ENCODE data around the gene LCORL. TPM values are rescaled to one million over a fixed set of nuclear protein-coding genes. Genes with fewer than 3 reads are reported as not detected.

Gene LCORL
- total RNA-seq, 1 experiment from 2014 or later: 13.7 TPM

DNA sequence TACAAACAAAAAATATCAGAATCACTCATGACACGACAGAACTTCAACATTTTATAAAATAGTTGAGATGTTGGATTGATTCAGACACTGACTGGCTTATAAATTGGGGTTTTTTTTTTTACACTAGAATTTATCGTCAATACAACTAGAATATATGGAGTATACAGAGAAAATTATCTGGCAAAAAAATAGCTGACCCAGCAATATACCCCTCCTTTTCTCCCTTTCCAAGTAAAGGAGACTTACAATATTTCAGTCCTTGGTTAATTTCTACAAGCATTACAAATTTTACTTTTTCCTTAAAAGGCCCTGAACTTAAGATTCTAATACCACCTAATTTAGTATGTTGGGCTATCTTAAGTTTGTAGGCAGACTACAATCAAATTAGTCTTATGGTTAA lies 76.3 kb downstream of the LCORL start:
- in situ Hi-C loops (cut with HindIII; ENCODE audit: low sequenced_read_pairs): no loop called here

DNA sequence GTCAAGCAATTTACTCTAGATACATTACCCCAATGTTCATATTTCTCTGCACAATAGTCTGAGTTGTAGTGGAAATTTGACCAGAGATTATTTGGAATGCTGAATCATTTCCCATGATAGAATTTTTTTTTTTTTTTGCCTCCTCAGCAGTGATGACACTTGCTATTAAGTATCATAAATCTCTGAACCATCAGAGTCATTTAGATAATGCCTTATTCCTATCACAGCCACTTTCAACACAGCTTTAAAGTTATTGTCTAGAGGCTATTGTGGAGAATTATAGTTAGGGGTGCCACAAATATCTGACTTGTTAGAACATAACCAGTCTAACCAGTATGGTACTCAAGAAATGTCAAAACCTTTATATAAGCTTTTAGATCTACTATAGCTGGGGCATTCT lies 79.8 kb downstream of the LCORL start:
- no peak for DNase-seq (ENCODE audit: low spot score)
- in situ Hi-C loops (cut with HindIII; ENCODE audit: low sequenced_read_pairs): no loop called here

More for the DNA sequence above, 76.3 kb downstream of the LCORL start:
- no peak for DNase-seq (ENCODE audit: low spot score)

DNA sequence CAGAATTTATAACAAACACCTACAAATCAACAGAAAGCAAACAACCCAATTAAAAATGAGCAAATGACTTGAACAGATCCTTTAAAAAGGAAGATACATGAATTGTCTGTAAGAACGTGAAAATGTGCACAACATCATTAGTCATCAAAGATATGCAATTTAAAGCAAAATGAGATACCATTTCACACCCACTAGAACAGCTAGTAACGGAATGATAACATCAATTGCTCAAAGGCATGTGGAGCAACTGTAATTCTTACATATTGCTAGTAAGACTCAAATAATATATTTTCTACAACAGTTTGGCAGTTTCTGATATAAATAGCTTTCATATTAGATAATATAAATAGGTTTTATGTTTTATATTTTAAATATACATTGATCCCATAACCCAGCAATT lies 82.5 kb downstream of the LCORL start:
- in situ Hi-C loops (cut with HindIII; ENCODE audit: low sequenced_read_pairs): no loop called here
- DNase-seq (ENCODE audit: low spot score): no peak

DNA sequence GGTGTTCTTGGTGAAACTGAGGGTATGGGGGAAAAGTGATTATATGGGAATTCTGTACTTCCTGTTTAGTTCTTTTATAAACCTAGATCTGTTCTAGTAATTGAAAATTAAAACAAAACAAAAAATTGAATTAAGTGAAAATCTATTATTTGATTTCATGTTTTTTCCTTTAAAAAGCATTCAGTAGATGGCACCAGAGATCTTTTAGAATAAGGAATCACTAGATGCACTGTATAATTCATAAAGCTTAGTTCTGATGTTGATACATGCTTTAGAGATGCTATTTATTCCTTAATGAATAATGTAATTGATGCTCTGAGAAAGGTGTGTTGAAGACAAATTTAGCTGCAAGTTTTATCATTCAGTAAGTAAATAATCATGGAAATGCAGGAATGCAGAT lies 87.3 kb downstream of the LCORL start:
- in situ Hi-C loops (cut with HindIII; ENCODE audit: low sequenced_read_pairs): no loop called here

DNA sequence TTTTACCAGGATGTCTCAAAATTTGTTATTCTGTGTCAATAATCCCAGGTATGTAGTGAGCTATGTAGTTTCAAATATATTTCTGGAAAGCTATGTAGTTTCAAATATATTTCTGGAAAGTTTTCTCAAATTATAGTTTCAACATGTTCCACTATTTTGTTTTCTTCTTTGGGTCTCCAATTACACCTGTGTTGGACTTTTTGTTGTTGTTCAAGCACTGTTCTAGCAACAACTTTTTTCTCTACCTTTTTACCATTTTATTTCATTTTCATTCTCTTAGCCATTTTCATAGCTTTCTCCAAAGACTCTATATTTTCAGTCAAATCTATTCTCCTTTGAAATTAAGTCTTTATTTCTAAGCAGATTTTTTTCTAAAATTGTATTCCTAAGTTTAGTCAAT lies 88.4 kb downstream of the LCORL start:
- DNase-seq (ENCODE audit: low spot score): no peak
- in situ Hi-C loops (cut with HindIII; ENCODE audit: low sequenced_read_pairs): no loop called here

More for the DNA sequence above, 87.3 kb downstream of the LCORL start:
- no peak for DNase-seq (ENCODE audit: low spot score)

DNA sequence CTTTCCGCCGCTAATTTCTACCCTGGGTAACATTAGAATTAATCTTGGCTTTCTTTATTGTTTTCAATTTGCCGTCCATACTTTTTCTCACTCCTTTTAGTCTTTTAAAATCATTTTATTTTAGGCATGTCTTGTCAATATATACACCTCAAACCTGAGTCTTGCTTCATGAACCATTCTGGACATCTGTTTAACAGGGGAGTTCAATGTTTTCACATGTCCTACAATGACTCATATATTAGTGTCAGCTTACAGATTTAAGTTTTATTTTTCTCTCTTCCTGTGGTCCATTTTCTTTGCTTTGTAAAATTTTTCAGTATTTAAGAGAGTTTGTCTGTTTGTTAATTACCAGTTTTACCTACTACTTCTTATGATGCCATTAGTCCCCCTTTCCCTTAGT lies 89.5 kb downstream of the LCORL start:
- DNase-seq (ENCODE audit: low spot score): no peak
- in situ Hi-C loops (cut with HindIII; ENCODE audit: low sequenced_read_pairs): no loop called here

DNA sequence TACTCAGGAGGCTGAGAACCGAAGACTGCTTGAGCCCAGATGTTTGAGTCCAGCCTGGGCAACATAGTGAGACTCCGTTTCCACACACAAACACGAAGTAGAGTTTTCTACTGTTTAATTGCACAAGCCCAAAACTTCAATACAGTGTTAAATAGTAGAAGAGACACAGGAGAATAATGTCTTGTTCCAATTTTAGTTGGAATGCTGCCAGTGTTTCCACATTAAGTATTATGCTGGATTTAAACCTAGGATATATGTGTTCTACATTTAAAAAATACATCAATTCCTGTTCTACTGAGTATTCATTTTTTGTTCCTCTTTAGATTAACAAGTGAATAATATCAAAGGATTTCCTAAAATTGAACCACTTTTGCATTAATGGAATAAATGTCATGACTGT lies 91.3 kb downstream of the LCORL start:
- in situ Hi-C loops (cut with HindIII; ENCODE audit: low sequenced_read_pairs): no loop called here
- DNase-seq (ENCODE audit: low spot score): no peak

DNA sequence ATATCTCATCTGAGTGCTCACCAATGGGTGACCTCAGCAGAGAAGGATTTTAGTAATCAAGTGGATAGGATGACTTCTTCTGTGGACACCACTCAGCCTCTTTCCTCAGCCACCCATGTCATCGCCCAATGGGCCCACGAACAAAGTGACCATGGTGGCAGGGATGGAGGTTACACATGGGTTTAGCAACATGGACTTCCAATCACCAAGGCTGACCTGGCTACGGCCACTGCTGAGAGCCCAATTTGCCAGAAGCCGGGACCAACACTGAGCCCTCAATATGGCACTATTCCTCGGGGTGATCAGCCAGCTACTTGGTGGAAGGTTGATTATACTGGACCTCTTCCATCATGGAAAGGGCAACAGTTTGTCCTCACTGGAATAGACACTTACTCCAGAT lies 97.4 kb downstream of the LCORL start:
- no peak for DNase-seq (ENCODE audit: low spot score)
- in situ Hi-C loops (cut with HindIII; ENCODE audit: low sequenced_read_pairs): no loop called here

DNA sequence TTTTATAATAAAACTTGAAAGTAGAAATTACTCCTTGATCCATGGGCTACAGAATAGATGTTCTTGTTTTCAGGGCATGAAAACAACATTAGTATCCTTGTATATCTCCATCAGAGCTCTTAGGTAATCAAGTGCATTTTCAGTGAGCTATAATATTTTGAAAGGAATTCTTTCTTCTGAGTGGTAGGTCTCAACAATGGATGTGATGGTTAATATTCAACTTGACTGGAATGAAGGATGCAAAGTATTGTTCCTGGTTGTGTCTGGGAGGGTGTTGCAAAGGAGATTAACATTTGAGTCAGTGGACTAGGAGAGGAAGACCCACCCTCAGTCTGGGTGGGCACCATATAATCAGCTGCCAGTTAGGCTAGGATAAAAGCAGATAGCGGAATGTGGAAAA lies 100.1 kb downstream of the LCORL start:
- DNase-seq (ENCODE audit: low spot score): no peak
- in situ Hi-C loops (cut with HindIII; ENCODE audit: low sequenced_read_pairs): no loop called here

DNA sequence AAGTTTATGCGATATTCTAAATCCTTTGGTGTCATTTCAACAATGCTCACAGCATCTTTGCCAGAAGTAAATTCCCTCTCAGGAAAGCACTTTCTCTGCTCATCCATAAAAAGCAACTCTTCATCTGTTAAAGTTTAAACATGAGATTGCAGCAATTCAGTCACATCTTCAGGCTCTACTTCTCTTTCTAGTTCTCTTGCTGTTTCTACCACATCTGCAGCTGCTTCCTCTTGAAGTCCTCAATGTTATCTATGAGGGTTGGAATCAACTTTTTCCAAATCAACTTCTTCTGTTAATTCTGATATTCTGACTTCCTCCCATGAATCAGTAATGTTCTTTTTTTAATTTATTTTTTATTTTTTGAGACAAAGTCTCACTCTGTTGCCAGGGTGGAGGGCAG lies 100.9 kb downstream of the LCORL start:
- in situ Hi-C loops (cut with HindIII; ENCODE audit: low sequenced_read_pairs): no loop called here

DNA sequence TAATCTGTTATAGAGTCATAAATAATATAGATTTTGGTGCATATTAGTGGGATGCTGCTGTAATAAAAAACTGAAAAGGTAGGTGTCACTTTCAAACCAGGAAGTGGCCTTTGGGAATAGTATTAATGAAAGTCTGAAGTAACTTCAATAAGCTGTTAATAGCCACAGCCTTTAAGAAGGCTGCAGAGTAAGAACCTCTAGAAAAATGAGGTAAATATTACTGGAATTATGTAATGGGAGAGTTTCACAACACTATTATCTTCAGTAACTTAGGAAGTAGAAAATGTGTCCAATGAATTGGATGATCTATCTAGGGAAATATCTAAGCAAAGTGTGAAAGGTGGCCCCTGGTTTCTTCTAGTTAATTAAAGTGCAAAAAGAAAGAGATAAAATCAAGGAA lies 106.1 kb downstream of the LCORL start:
- in situ Hi-C loops (cut with HindIII; ENCODE audit: low sequenced_read_pairs): no loop called here
- no peak for DNase-seq (ENCODE audit: low spot score)

More for the DNA sequence above, 100.9 kb downstream of the LCORL start:
- DNase-seq (ENCODE audit: low spot score): no peak

DNA sequence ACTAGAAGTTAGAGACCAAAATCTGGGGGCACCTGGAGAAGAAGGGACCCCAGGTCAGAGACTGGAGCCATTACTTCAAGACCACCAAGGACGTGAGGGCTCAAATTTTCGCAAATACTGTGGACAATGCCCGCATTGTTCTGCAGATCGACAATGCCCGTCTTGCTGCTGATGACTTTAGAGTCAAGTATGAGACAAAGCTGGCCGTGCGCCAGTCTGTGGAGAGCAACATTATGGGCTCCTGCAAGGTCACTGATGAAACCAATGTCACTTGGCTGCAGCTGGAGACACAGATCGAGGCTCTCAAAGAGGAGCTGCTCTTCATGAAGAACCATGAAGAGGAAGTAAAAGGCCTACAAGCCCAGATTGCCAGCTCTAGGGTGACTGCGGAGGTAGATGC lies 109.5 kb downstream of the LCORL start:
- in situ Hi-C loops (cut with HindIII; ENCODE audit: low sequenced_read_pairs): no loop called here

DNA sequence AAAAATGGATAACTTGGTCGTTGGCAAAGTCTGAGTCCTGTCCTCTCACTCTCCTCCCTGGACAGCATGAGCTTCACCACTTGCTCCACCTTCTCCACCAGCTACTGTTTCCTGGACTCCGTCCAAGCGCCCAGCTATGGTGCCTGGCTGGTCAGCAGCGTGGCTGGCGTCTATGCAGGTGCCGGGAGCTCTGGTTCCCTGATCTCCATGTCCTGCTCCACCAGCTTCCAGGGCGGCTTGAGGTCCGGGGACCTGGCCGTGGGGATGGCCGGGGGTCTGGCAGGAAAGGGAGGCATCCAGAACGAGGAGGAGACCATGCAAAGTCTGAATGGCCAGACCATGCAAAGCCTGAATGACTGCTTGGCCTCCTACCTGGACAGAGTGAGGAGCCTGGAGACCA lies 109.9 kb downstream of the LCORL start:
- no peak for DNase-seq (ENCODE audit: low spot score)
- in situ Hi-C loops (cut with HindIII; ENCODE audit: low sequenced_read_pairs): no loop called here

More for the DNA sequence above, 109.5 kb downstream of the LCORL start:
- DNase-seq (ENCODE audit: low spot score): no peak

DNA sequence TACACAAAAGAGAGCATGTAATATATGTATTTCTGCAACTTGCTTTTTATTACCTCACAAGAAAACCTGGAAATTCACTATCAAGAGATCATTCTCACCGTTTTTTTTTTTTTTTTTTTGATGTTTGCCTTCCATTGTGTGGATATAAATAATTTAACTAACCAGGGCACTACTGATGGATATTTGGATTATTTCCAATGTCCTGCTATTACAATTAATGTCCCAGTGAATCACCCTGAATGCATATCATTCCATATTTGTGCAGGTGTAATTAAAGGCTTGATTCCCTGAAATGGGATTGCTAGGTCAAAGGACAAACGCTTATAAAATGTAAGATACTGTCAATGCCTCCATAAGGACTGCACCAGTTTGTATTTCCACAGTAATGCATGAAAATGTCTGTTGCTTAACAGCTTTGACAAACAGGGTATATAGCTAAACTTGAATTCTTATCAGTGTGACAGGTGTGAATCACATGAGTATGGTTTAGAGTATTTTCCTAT lies 123.0 kb downstream of the LCORL start:
- DNase-seq (ENCODE audit: low spot score): no peak
- in situ Hi-C loops (cut with HindIII; ENCODE audit: low sequenced_read_pairs): no loop called here

DNA sequence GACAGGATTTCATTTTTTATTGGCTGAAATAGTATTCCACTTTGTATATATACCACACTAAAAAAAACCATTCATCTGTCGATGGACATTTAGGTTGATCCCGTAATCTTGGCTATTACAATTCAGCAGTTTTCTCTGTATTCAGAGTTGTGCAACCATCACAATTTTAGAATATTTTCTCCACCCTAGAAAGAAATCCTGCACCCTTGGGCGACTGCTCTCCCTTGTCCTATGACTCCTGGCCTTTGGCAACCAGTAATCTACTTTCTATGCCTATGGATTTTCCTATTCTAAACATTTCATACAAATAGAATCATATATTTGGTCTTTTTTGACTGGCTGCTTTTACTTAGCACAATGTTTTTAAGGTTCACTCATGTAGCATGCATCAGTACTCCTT lies 126.1 kb downstream of the LCORL start:
- DNase-seq (ENCODE audit: low spot score): no peak
- in situ Hi-C loops (cut with HindIII; ENCODE audit: low sequenced_read_pairs): no loop called here

DNA sequence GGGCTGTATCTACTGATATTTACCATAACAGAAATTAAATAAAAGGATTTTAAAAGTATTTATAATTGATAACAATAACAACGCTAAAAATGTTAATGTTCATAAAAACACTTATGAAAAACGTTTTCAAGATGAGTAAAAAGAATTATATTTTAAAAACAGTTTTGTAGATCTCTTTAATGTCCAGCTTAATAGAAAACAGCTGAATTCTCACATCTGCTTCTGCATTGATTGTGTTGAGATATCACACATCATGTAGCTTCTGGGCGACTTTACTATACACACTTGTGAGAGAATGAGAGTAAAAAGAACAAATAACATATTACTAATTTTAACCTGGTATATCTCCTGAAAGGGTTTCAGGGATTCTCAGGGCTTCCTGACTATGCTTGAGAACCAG lies 127.1 kb downstream of the LCORL start:
- in situ Hi-C loops (cut with HindIII; ENCODE audit: low sequenced_read_pairs): no loop called here
- no peak for DNase-seq (ENCODE audit: low spot score)

DNA sequence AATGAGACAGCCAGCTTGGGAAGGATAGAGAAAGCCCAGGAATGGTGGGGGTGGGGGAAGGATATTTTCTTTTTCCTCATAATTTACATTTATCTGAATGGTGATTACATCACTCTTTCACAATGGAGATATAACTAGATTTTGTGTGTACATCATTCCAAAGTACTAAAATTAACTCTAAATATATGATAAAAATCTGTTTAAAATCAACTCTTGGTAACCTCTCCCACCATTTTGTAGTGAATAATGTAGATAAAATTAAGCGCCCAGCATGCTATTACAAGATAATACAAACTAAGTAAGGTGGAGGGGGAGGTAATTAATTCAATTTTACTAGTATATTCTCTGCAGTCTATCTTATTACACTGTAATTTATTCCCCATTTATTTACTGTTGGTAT lies 131.9 kb downstream of the LCORL start:
- in situ Hi-C loops (cut with HindIII; ENCODE audit: low sequenced_read_pairs): no loop called here
- DNase-seq (ENCODE audit: low spot score): no peak

DNA sequence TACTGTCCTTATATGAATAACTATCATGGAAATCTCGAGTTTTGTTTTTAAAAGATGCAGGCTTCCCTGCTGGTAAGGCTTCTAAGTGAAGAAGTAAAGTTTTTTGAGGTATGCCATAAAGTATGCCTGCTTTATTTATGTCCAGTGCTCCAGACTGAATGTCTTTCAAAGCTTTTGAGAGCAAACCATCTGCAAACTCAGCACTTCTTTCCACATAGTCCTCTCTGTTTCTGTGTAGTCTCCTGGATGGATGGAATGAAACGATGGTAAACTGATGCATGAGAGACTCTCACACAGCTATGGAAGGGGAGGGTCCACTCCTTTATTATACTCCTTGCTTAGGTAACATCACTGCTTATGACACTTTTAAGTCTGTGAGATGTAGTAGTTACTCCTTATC lies 137.0 kb downstream of the LCORL start:
- in situ Hi-C loops (cut with HindIII; ENCODE audit: low sequenced_read_pairs): no loop called here
- DNase-seq (ENCODE audit: low spot score): no peak

DNA sequence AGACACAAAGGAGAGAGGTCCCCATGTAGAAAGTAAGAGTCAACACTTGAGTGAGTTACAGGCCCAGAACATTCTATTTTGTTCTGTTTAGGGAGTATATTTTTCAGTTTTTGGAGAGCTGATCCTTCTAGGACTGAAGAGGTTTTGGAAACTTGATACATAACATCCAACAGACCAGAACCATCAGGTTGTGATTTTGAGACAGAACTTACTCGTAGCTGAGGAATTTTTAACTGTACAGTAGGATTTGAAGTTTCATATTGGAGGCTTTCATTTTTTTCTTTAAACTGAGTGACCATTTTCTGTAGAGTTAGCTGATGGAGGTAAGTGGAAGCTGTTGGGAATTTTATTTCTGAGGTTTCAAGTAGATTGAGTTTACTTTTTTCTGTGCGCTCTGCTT lies 137.5 kb downstream of the LCORL start:
- DNase-seq (ENCODE audit: low spot score): no peak
- in situ Hi-C loops (cut with HindIII; ENCODE audit: low sequenced_read_pairs): no loop called here

DNA sequence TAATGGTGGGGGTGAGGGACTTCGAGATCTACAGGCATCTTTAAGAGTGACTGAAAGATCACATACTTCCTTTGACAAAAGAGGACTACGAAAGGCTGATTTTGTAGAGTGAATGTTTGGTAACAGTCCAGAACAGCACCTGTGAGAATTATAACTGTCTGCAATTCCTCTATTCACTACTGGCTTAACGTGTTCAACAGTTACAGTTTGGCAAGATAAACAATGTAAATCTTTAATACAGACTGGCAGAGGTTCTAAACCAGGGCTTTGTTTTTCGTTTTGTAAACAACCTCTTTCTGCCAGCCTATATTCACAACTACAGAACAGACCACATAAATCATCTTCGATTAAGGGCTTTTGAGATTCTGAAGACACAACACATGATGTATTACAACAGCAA lies 143.9 kb downstream of the LCORL start:
- in situ Hi-C loops (cut with HindIII; ENCODE audit: low sequenced_read_pairs): no loop called here

DNA sequence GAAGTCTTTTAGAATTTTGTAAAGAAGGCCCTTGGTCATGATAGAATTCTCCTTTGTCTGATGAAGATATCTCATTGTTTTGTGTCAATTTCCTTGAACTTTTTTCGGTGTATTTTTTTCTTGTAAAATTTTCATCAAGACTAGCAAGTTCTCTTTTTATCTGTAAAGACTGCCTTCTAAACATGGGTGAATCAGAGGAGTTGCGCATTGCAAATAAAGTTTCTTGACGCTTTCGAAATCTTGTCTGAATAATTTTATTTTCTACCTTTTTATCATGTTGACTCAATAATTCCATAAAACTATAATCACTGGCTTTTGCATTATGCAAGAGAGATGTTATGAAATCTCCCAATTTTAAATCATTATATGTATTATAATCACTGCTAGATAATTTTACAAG lies 144.6 kb downstream of the LCORL start:
- in situ Hi-C loops (cut with HindIII; ENCODE audit: low sequenced_read_pairs): no loop called here
- DNase-seq (ENCODE audit: low spot score): no peak

More for the DNA sequence above, 143.9 kb downstream of the LCORL start:
- DNase-seq (ENCODE audit: low spot score): no peak

All from G401 (cell line).